ENCODE data around the gene KYAT1. TPM values are rescaled to one million over a fixed set of nuclear protein-coding genes. Genes with fewer than 3 reads are reported as not detected.
A peak's percentile ranks its signal among the peaks of the same experiment; 100 is the strongest.

Gene KYAT1
- total RNA-seq, 4 donors from 2014 or later: 4.0 to 9.4 (median 5.7) TPM

DNA sequence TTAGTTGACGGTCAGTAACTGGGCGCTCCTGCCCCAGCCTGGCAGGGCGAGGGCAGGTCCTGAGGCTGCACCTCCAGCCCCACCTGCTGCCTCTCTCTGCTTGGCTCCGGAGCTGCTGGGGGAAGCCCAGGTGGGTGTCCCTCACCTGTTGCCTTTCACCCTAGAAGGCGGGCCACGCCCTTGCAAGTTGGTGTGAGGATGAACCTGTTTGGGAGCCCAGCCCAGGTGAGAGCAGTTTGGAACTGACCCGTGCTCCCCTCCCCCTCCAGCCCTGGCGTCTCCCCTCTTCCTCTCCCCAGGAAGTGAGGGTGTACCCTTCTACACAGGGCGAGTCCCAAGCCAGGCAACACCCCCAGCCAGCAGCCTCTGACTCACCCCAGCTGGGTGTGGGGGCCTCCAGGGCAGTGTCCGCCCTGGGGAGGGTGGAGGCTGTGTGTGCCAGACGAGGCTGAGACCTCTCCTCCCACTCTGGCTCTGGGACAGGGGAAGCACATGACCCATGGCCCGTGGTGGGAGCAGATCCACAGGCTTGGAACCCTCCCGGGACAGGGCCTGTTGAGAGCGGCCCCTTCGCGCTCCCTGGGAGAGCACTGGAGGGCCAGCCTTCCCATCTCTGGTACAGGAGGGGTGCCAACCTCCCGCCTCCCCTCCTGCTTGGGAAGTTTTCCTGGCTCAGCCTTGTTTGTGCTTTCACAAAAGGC, 10.6 kb upstream of the KYAT1 start:
- no peaks in the 10 kb centered on the region for H3K9me3 ChIP-seq
- TF ChIP-seq, protein P1, sequence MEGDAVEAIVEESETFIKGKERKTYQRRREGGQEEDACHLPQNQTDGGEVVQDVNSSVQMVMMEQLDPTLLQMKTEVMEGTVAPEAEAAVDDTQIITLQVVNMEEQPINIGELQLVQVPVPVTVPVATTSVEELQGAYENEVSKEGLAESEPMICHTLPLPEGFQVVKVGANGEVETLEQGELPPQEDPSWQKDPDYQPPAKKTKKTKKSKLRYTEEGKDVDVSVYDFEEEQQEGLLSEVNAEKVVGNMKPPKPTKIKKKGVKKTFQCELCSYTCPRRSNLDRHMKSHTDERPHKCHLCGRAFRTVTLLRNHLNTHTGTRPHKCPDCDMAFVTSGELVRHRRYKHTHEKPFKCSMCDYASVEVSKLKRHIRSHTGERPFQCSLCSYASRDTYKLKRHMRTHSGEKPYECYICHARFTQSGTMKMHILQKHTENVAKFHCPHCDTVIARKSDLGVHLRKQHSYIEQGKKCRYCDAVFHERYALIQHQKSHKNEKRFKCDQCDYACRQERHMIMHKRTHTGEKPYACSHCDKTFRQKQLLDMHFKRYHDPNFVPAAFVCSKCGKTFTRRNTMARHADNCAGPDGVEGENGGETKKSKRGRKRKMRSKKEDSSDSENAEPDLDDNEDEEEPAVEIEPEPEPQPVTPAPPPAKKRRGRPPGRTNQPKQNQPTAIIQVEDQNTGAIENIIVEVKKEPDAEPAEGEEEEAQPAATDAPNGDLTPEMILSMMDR (IDR thresholded peaks at IDR 0.05): no peak
- TF ChIP-seq POLR2A (IDR thresholded peaks at IDR 0.05): peak in 1 of 4 donors; percentile 56

DNA sequence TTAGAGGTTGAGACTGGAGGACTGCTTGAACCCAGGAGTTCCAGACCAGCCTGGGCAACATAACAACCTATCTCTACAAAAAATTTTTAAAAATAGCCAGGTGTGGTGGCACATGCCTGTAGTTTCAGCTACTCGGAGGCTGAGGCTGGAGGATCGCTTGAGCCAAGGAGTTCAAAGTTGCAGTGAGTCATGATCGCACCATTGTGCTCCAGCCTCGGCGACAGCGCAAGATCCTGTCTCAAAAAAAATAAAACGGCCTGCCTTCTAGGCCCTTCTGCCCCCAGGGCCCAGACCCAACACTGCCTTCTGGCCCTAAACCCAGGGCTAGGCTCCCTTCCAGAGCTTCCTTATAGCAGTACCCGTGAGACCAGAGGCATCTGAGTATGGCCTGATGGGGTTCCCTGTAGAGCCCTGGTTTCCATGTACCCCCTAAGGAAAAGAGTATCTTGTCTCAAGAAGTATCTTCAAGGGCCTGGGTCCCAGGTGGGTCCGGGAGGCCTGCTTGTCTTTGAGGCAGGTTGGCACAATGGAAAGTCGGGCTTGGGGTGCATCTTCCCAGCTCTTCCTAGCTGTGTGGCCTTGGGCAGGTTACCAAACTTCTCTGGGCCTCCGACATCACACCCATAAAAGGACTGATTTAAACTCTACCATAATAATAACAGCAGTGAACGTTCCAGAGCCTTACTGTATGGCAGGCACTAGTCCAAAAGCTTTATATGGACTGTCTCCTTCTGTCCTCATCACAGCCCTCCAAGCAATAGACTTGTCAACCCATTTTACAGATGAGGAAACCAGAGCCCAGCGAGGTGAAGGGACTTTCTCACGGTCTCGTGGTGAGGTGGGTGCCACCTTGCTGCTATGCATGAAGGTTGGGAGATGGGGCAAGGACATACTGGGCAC, 9.8 kb upstream of the KYAT1 start:
- intact Hi-C loops (cut with DNase I): no loop called here
- Histone ChIP-seq H3K4me3 (peak overlapping the region in 1 of 4 donors; percentile 54), H3K36me3 (peaks cover 4 to 80% (median 15%) of the 10 kb centered on the region in 3 donors), H3K27me3 (no peaks in the 10 kb centered on the region), H3K27ac (peak overlapping the region; percentile 90 to 100 (median 98)), H3K9me3 (no peaks in the 10 kb centered on the region), H3K4me1 (peaks cover 47 to 100% (median 73%) of the 10 kb centered on the region in 3 donors)
- 44 to 52% methylated on average over 10 to 12 of the region's 15 CpGs for WGBS, 2 donors
- no peak for DNase-seq
- TF ChIP-seq, protein P1 (IDR thresholded peaks at IDR 0.05): no peak
- TF ChIP-seq POLR2A (IDR thresholded peaks at IDR 0.05): no peak

More for the DNA sequence above, 10.6 kb upstream of the KYAT1 start:
- Histone ChIP-seq H3K27ac (peak overlapping the region; percentile 90 to 100 (median 98)), H3K4me3 (peak overlapping the region in 3 of 4 donors; percentile 13 to 54 (median 26)), H3K27me3 (no peaks in the 10 kb centered on the region), H3K4me1 (peaks cover 47 to 100% (median 65%) of the 10 kb centered on the region in 3 donors), H3K36me3 (peaks cover 0 to 80% (median 12%) of the 10 kb centered on the region in 3 donors)
- WGBS, 2 donors: 18 to 23% methylated on average over 4 to 5 of the region's 17 CpGs
- peak; percentile 79 for DNase-seq
- intact Hi-C loops (cut with DNase I): no loop called here

DNA sequence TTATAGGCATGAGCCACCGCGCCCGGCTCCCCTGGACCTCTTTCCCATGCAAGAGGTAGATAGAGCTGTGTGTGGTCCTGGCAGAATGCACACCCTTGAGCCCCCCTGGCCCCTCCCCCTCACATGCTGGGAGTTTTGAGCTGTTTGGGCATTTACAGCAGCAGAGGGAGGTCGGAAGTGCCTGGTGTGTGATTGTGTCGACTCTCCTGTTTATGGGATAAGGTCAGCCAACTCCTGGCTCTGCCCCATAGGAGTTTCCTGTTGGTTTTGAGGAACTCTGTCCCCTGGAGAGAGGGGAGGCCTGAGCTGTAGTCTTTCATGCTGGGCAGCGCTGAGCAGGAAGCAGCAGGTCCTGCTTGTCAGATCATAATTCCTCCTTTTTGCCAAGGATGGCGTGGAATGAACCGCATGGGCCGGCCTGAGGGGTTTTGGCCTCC, 6.2 kb upstream of the KYAT1 start:
- H3K9me3 ChIP-seq: no peaks in the 10 kb centered on the region
- peak overlapping the region; percentile 77 to 100 (median 94) for H3K27ac ChIP-seq
- no peak for DNase-seq
- TF ChIP-seq POLR2A (IDR thresholded peaks at IDR 0.05): no peak
- TF ChIP-seq, protein P1 (IDR thresholded peaks at IDR 0.05): no peak
- H3K4me3 ChIP-seq: peak overlapping the region in 1 of 4 donors; percentile 28
- peaks cover 70 to 100% (median 97%) of the 10 kb centered on the region in 3 donors for H3K4me1 ChIP-seq
- intact Hi-C loops (cut with DNase I): no loop called here
- 10 to 30% methylated on average over 2 to 9 of the region's 9 CpGs for WGBS, 2 donors
- H3K27me3 ChIP-seq: no peaks in the 10 kb centered on the region
- peaks cover 8 to 67% (median 13%) of the 10 kb centered on the region in 3 donors for H3K36me3 ChIP-seq

DNA sequence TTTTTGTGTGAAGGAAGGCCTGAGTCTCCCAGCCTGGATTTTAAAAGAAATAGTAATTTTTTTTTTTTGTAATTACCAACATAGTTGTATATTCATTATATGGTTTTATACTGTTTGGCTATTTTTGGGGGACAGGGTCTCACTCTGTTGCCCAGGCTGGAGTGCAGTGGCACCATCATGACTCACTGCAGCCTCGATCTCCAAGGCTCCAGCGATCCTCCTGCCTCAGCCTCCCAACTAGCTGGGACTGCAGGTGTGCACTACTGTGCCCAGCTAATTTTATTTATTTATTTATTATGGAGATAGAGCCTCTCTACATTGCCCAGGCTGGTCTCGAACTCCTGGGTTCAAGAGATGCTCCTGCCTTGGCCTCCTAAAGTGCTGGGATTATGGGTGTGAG, 5.3 kb upstream of the KYAT1 start:
- Histone ChIP-seq H3K4me1 (peaks cover 61 to 91% (median 88%) of the 10 kb centered on the region in 3 donors), H3K36me3 (peaks cover 8 to 63% (median 13%) of the 10 kb centered on the region in 3 donors), H3K9me3 (no peaks in the 10 kb centered on the region), H3K27me3 (no peaks in the 10 kb centered on the region), H3K27ac (peak overlapping the region in 3 of 4 donors; percentile 99 to 100 (median 99)), H3K4me3 (no peak overlapping the region)
- intact Hi-C loops (cut with DNase I): no loop called here
- TF ChIP-seq, protein P1 (IDR thresholded peaks at IDR 0.05): no peak
- no peak for TF ChIP-seq POLR2A (IDR thresholded peaks at IDR 0.05)
- 80 to 86% methylated on average over 3 of the region's 3 CpGs for WGBS, 2 donors
- DNase-seq: no peak
